Neural cell (in vitro differentiated cells): ENCODE data around the gene IFI35.

Source experiments
- EP300 ChIP-seq: fragments of 450-650 bp; conservative IDR thresholded peaks from 2 replicates; pipeline ENCODE4 v1.6.1; 2014; ENCODE audit warnings: antibody characterized with exemption, mild to moderate bottlenecking, moderate library complexity; ENCODE audit not compliant: poor library complexity, severe bottlenecking
- EZH2 ChIP-seq: fragments of 200-600, 300-800 bp; shearing (Covaris generic), sonication (generic); IDR thresholded peaks from 2 replicates; pipeline ENCODE4 v1.6.1; 2014; ENCODE audit warnings: antibody characterized with exemption, low read length, borderline replicate concordance, mild to moderate bottlenecking; ENCODE audit not compliant: insufficient read depth, poor library complexity, severe bottlenecking
- POLR2AphosphoS5 ChIP-seq: IDR thresholded peaks from 2 replicates; pipeline ENCODE4 v1.6.1; 2012
- RAD21 ChIP-seq: fragments of 450-650 bp; conservative IDR thresholded peaks from 2 replicates; pipeline ENCODE4 v1.6.1; 2014; ENCODE audit warnings: antibody characterized with exemption, mild to moderate bottlenecking, moderate library complexity
- TAF1 ChIP-seq: IDR thresholded peaks from 2 replicates; pipeline ENCODE4 v1.6.1; 2012; ENCODE audit warnings: low read depth
- TF ChIP-seq, protein P1 (sequence below): fragments of 450-650 bp; IDR thresholded peaks from 2 replicates; pipeline ENCODE4 v1.5.1; 2014; ENCODE audit warnings: antibody characterized with exemption, mild to moderate bottlenecking, moderate library complexity; ENCODE audit not compliant: poor library complexity, severe bottlenecking
- TF ChIP-seq, protein P2 (sequence below): IDR thresholded peaks from 2 replicates; pipeline ENCODE4 v1.6.1; 2012; ENCODE audit warnings: borderline replicate concordance

DNA sequence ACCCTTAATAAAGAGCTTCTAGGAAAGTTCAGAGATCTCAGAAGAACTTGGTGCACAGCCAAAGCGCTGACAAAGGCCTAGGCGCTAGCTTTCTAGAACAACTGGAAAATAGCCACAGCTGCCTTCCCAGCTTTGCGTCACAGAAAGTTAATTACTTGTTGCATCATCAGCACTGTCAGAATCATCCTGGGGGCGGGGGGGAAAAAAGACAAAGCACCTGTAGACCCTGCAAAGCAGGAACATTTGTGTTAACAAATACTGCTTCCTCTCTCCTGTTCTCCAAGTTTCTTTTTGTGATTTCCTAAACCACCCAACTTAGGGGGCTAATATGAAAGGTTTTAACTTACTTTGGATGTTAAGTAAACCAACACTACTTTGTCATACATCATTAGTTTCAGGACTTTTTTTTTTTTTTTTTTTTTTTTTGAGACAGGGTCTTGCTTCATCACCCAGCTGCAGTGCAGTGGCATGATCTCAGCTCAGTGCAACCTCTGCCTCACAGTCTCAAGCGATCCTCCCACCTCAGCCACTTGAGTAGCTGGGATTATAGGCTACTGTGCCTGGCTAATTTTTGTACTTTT, 37.5 kb upstream of the IFI35 start:
- TF ChIP-seq, protein P1, sequence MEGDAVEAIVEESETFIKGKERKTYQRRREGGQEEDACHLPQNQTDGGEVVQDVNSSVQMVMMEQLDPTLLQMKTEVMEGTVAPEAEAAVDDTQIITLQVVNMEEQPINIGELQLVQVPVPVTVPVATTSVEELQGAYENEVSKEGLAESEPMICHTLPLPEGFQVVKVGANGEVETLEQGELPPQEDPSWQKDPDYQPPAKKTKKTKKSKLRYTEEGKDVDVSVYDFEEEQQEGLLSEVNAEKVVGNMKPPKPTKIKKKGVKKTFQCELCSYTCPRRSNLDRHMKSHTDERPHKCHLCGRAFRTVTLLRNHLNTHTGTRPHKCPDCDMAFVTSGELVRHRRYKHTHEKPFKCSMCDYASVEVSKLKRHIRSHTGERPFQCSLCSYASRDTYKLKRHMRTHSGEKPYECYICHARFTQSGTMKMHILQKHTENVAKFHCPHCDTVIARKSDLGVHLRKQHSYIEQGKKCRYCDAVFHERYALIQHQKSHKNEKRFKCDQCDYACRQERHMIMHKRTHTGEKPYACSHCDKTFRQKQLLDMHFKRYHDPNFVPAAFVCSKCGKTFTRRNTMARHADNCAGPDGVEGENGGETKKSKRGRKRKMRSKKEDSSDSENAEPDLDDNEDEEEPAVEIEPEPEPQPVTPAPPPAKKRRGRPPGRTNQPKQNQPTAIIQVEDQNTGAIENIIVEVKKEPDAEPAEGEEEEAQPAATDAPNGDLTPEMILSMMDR = no peak
- no peak for TF ChIP-seq POLR2AphosphoS5
- no peak for TF ChIP-seq RAD21
- TF ChIP-seq TAF1 = no peak
- TF ChIP-seq, protein P2, sequence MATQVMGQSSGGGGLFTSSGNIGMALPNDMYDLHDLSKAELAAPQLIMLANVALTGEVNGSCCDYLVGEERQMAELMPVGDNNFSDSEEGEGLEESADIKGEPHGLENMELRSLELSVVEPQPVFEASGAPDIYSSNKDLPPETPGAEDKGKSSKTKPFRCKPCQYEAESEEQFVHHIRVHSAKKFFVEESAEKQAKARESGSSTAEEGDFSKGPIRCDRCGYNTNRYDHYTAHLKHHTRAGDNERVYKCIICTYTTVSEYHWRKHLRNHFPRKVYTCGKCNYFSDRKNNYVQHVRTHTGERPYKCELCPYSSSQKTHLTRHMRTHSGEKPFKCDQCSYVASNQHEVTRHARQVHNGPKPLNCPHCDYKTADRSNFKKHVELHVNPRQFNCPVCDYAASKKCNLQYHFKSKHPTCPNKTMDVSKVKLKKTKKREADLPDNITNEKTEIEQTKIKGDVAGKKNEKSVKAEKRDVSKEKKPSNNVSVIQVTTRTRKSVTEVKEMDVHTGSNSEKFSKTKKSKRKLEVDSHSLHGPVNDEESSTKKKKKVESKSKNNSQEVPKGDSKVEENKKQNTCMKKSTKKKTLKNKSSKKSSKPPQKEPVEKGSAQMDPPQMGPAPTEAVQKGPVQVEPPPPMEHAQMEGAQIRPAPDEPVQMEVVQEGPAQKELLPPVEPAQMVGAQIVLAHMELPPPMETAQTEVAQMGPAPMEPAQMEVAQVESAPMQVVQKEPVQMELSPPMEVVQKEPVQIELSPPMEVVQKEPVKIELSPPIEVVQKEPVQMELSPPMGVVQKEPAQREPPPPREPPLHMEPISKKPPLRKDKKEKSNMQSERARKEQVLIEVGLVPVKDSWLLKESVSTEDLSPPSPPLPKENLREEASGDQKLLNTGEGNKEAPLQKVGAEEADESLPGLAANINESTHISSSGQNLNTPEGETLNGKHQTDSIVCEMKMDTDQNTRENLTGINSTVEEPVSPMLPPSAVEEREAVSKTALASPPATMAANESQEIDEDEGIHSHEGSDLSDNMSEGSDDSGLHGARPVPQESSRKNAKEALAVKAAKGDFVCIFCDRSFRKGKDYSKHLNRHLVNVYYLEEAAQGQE = no peak
- no peak for TF ChIP-seq EZH2
- no peak for TF ChIP-seq EP300
